GM12878 (cell line): ENCODE measurements around the gene SAC3D1. TPM values are rescaled to one million over a fixed set of nuclear protein-coding genes. Genes with fewer than 3 reads are reported as not detected.
A peak's percentile ranks its signal among the peaks of the same experiment; 100 is the strongest.

Source experiments
- ATAC-seq: fragments of 200-7000 bp; cut with Tn5 transposase; 3 replicates; pipeline ENCODE4 v1.9.1; 2020; ENCODE audit warnings: mild to moderate bottlenecking, moderate library complexity
- BruUV-seq: library from RNA; stranded (reverse); fragments of 400-500 nt; replicated peaks from 2 replicates; lab custom pipeline; 2021; lab: Mats Ljungman, UMichigan
- CTCF ChIA-PET: fragments of 300-600 bp; sonication (Branson Sonifier 250); formaldehyde crosslinking; extraction: SDS; loops from one replicate; lab custom pipeline; 2021; ENCODE audit warnings: inconsistent platforms; lab: Yijun Ruan, JAX
- POLR2A ChIA-PET: fragments of 350-600 bp; formaldehyde crosslinking; extraction: SDS; loops from one replicate; lab custom pipeline; 2021; ENCODE audit warnings: inconsistent platforms; lab: Charles Lee
- RAD21 ChIA-PET: fragments of 300-600 bp; sonication (Branson Sonifier 250); formaldehyde crosslinking; loops from one replicate; lab custom pipeline; 2023; ENCODE audit warnings: antibody characterized with exemption; ENCODE audit not compliant: unreplicated experiment; lab: Charles Lee
- SMC1A ChIA-PET: fragments of 300-600 bp; sonication (Branson Sonifier 250); formaldehyde crosslinking; loops from one replicate; lab custom pipeline; 2023; ENCODE audit not compliant: unreplicated experiment, uncharacterized antibody; lab: Charles Lee
- DNase-seq: peaks from one replicate; pipeline ENCODE4 v3.0.0-alpha.2; 2011; ENCODE audit warnings: low read depth, low spot score
- FAIRE-seq: peaks from 3 replicates; lab custom pipeline; 2011; peaks lifted over from hg19 to GRCh38; lab: Jason Lieb, UNC
- H2AFZ ChIP-seq: 2 replicates; pipeline ENCODE4 v1.6.0; 2011; ENCODE audit warnings: low read depth, low read length, control low read depth; ENCODE audit not compliant: control insufficient read depth
- H3K27ac ChIP-seq: 2 replicates; pipeline ENCODE4 v1.5.1; 2011; ENCODE audit warnings: control low read depth; ENCODE audit not compliant: control insufficient read depth, insufficient read depth
- H3K27me3 ChIP-seq, 2 experiments: replicated peaks in 1 of 2; 2 replicates each; pipeline versions ENCODE4 v1.6.0 to v1.6.1; 2011; ENCODE audit warnings: low read length in 1 of 2; ENCODE audit not compliant: control insufficient read depth in 2 of 2, insufficient read depth in 2 of 2
- H3K36me3 ChIP-seq, 2 experiments: 2 replicates each; pipeline ENCODE4 v1.5.1; 2011; ENCODE audit warnings: low read length in 1 of 2; ENCODE audit not compliant: control insufficient read depth in 2 of 2, insufficient read depth in 2 of 2
- H3K4me1 ChIP-seq: 2 replicates; pipeline ENCODE4 v1.6.1; 2011; ENCODE audit warnings: mild to moderate bottlenecking, low read length, moderate library complexity, mixed read lengths; ENCODE audit not compliant: control insufficient read depth, insufficient read depth
- H3K4me2 ChIP-seq: 2 replicates; pipeline ENCODE4 v1.6.0; 2011; ENCODE audit warnings: control low read depth; ENCODE audit not compliant: control insufficient read depth, insufficient read depth
- H3K4me3 ChIP-seq: fragments of 200-600 bp; sonication (generic); 2 replicates; pipeline ENCODE4 v1.5.1; 2016
- H3K79me2 ChIP-seq: 2 replicates; pipeline ENCODE4 v1.6.0; 2011; ENCODE audit warnings: low read length; ENCODE audit not compliant: control insufficient read depth, insufficient read depth
- H3K9ac ChIP-seq: 2 replicates; pipeline ENCODE4 v1.8.0; 2011; ENCODE audit warnings: low read length, control low read depth, mixed read lengths; ENCODE audit not compliant: control insufficient read depth, insufficient read depth
- H3K9me3 ChIP-seq: replicated peaks from 3 replicates; pipeline ENCODE4 v1.5.1; 2011; ENCODE audit warnings: mild to moderate bottlenecking, low read length; ENCODE audit not compliant: control insufficient read depth, insufficient read depth
- H4K20me1 ChIP-seq: 2 replicates; pipeline ENCODE4 v1.6.0; 2011; ENCODE audit not compliant: control insufficient read depth, insufficient read depth
- ATF2 ChIP-seq: IDR thresholded peaks from 2 replicates; pipeline ENCODE4 v1.6.1; 2012; ENCODE audit warnings: low read length, inconsistent platforms
- BHLHE40 ChIP-seq, 2 experiments: fragments of 450-650 bp in 1 of 2; IDR thresholded peaks; 2 replicates each; pipeline ENCODE4 v1.6.1; 2011 to 2017; ENCODE audit warnings: low read depth in 2 of 2, borderline replicate concordance in 1 of 2, improper control_type of control experiment in 1 of 2, low read length in 1 of 2, mild to moderate bottlenecking in 1 of 2
- CHD2 ChIP-seq: IDR thresholded peaks from 2 replicates; pipeline ENCODE4 v1.6.1; 2011; ENCODE audit warnings: low read depth, low read length, improper control_type of control experiment, borderline replicate concordance
- GABPA ChIP-seq: IDR thresholded peaks from 2 replicates; pipeline ENCODE4 v1.6.1; 2014; ENCODE audit warnings: antibody characterized with exemption, low read depth, mild to moderate bottlenecking, inconsistent platforms
- HDAC2 ChIP-seq: fragments of 200-600 bp; sonication (generic); IDR thresholded peaks from 2 replicates; pipeline ENCODE4 v1.6.1; 2017
- KDM1A ChIP-seq: fragments of 200-600 bp; sonication (generic); IDR thresholded peaks from 2 replicates; pipeline ENCODE4 v1.6.1; 2016; ENCODE audit warnings: borderline replicate concordance
- KLF5 ChIP-seq: fragments of 450-650 bp; IDR thresholded peaks from 2 replicates; pipeline ENCODE4 v1.6.1; 2014; ENCODE audit warnings: mild to moderate bottlenecking; ENCODE audit not compliant: partially characterized antibody
- LARP7 ChIP-seq: fragments of 450-650 bp; IDR thresholded peaks from 2 replicates; pipeline ENCODE4 v1.6.1; 2017; ENCODE audit warnings: mild to moderate bottlenecking
- MEF2B ChIP-seq: fragments of 450-650 bp; IDR thresholded peaks from 2 replicates; pipeline ENCODE4 v1.6.1; 2018; ENCODE audit warnings: mild to moderate bottlenecking, moderate library complexity; ENCODE audit not compliant: partially characterized antibody, poor library complexity, severe bottlenecking
- MTA2 ChIP-seq: fragments of 450-650 bp; IDR thresholded peaks from 2 replicates; pipeline ENCODE4 v1.6.1; 2016; ENCODE audit warnings: low read depth, mild to moderate bottlenecking, moderate library complexity
- NFYB ChIP-seq: IDR thresholded peaks from 2 replicates; pipeline ENCODE4 v1.6.1; 2011; ENCODE audit warnings: low read depth, mild to moderate bottlenecking, low read length, improper control_type of control experiment, moderate library complexity; ENCODE audit not compliant: insufficient read depth
- NRF1 ChIP-seq: conservative IDR thresholded peaks from 2 replicates; pipeline ENCODE4 v1.6.1; 2011; ENCODE audit warnings: mild to moderate bottlenecking, low read depth, low read length, improper control_type of control experiment
- PAX5 ChIP-seq: IDR thresholded peaks from 2 replicates; pipeline ENCODE4 v1.6.1; 2011; ENCODE audit warnings: low read depth, low read length, borderline replicate concordance
- RAD21 ChIP-seq: IDR thresholded peaks from 2 replicates; pipeline ENCODE4 v1.6.1; 2011; ENCODE audit warnings: mild to moderate bottlenecking, low read depth, low read length, moderate library complexity; ENCODE audit not compliant: insufficient read depth
- RBBP5 ChIP-seq: fragments of 200-600 bp; sonication (generic); conservative IDR thresholded peaks from 2 replicates; pipeline ENCODE4 v1.6.1; 2016
- RFX5 ChIP-seq: IDR thresholded peaks from 2 replicates; pipeline ENCODE4 v1.6.1; 2011; ENCODE audit warnings: low read depth, low read length, improper control_type of control experiment
- ZNF207 ChIP-seq: fragments of 450-650 bp; IDR thresholded peaks from 2 replicates; pipeline ENCODE4 v1.6.1; 2014; ENCODE audit warnings: antibody characterized with exemption, mild to moderate bottlenecking, borderline replicate concordance
- WGBS: methylation state at CpG from one replicate; pipeline ENCODE4 v1.1.6; 2016; ENCODE audit warnings: low lambda C conversion rate; ENCODE audit not compliant: insufficient replicate concordance, insufficient coverage; ENCODE audit errors: missing lambda C conversion rate; 5-methylcytosine and 5-hydroxymethylcytosine counted together
- in situ Hi-C: fragments of 300-500 bp; cut with MboI; formaldehyde crosslinking; loops from 9 replicates; pipeline ENCODE4 v1.14.3; 2018; ENCODE audit warnings: mixed read lengths
- intact Hi-C: fragments of 100-400 bp; cut with micrococcal nuclease; formaldehyde crosslinking; loops from one replicate; pipeline ENCODE4 v1.14.2; 2022; ENCODE audit not compliant: unreplicated experiment
- polyA plus RNA-seq, 11 experiments: library from polyadenylated mRNA; depleted of rRNA in 4 of 11; unstranded in 6 of 11; stranded (reverse) in 5 of 11; fragments of >200 nt; fragmentation: Nextera tagmentation in 4 of 11; fragmentation: Illumina TruSeq in 1 of 11; extraction: Ambion mirVana in 4 of 11; extraction: Trizol in 1 of 11; gene quantifications; 1 replicate in 1 of 11; 2 replicates in 10 of 11; pipeline versions ENCODE4 v1.2.1 to v1.2.3, GENCODE V29; 2011 to 2016; ENCODE audit warnings: inconsistent platforms in 2 of 11, missing spikeins in 2 of 11, low read depth in 1 of 11
- total RNA-seq, 4 experiments: library from RNA; depleted of rRNA in 3 of 4; stranded (reverse); fragments of >200 nt in 3 of 4; fragmentation: Illumina TruSeq in 1 of 4; extraction: Trizol in 1 of 4; gene quantifications; 2 replicates each; pipeline versions ENCODE4 v1.2.1 to v1.2.3, GENCODE V29; 2013 to 2021
- TF ChIP-seq, protein P1 (sequence below): IDR thresholded peaks from 2 replicates; pipeline ENCODE4 v1.6.1; 2011; ENCODE audit warnings: borderline replicate concordance, low read depth, mild to moderate bottlenecking, moderate library complexity, mixed read lengths, low read length; ENCODE audit not compliant: insufficient read depth; ENCODE audit errors: extremely low read length
- TF ChIP-seq, protein P2 (sequence below): IDR thresholded peaks from 2 replicates; pipeline ENCODE4 v1.6.1; 2011; ENCODE audit warnings: low read depth, low read length, improper control_type of control experiment, borderline replicate concordance
- TF ChIP-seq, protein P3 (sequence below): IDR thresholded peaks from 2 replicates; pipeline ENCODE4 v1.6.1; 2012; ENCODE audit warnings: low read depth, low read length, improper control_type of control experiment

The SAC3D1 gene
- total and polyA plus RNA-seq, 10 of the 15 experiments (the other 5 are each of a cell fraction or from before 2014, with no cell fraction given) = 0.16 to 44.6 (median 12.1) TPM

DNA sequence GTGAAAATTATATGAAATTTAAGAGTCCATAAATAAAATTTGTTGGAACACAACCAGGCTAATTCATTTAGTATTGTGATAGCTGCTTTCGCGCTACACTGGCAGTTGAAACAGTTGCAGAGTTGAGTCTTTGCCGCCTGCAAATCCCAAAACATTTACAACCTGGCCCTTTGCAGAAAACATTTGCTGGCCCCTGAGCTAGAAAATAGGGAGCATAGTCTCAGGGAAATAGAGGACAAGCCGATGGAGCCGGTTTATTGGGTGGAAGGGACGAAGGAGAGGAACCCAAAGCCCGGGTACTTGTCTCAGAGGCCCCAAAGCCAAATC is 527 bp upstream of the SAC3D1 start:
- in situ Hi-C loops (no loop called here), intact Hi-C loops (loop anchor here (2.0 to 5.0 kb wide), 2 partner anchors 37 to 76 kb away; partner anchors contain the start of gene ZNHIT2)
- Histone ChIP-seq H3K9ac (peak overlapping the region; percentile 61), H2AFZ (peak overlapping the region; percentile 88), H4K20me1 (no peaks in the 10 kb centered on the region), H3K4me3 (peak overlapping the region; percentile 81; the same call in 1 of the 2 replicates), H3K9me3 (no peaks in the 10 kb centered on the region), H3K36me3 (peaks cover 0 to 5% of the 10 kb centered on the region in 2 experiments; a peak in 3 of 4 replicates), H3K27me3 (no peaks in the 10 kb centered on the region), H3K4me2 (peak overlapping the region; percentile 76), H3K4me1 (peaks cover 17% of the 10 kb centered on the region), H3K27ac (peak overlapping the region; percentile 85), H3K79me2 (peaks cover 5% of the 10 kb centered on the region)
- RAD21 ChIA-PET = interaction anchor here (0.8 to 2.6 kb wide), 9 partner anchors 11 to 82 kb away, joined by 3 to 8 read pairs (median 3); partner anchors contain the start of genes ARL2, FAU, MRPL49 and SNX15
- POLR2A ChIA-PET = interaction anchor here (0.6 to 2.6 kb wide), 13 partner anchors 12 to 82 kb away, joined by 3 to 12 read pairs (median 4); partner anchors contain the start of genes ARL2, FAU, MRPL49 and SNX15
- BruUV-seq = no TSS peak
- CTCF ChIA-PET = interaction anchor here (0.5 to 3.3 kb wide), 13 partner anchors 12 to 382 kb away, joined by 3 to 9 read pairs (median 4); partner anchors contain the start of genes ARL2, FAU, MRPL49 and NEAT1
- DNase-seq = no peak
- ATAC-seq = no peak
- no peak for FAIRE-seq
- SMC1A ChIA-PET = interaction anchor here (1.0 to 2.8 kb wide), 8 partner anchors 8 to 71 kb away, joined by 3 to 10 read pairs (median 4); partner anchors contain the start of genes CDCA5, SNX15 and TM7SF2
- WGBS = 20% methylated on average over 7 of the region's 7 CpGs
- TF ChIP-seq CHD2 = no peak
- no peak for TF ChIP-seq GABPA
- TF ChIP-seq ZNF207 = no peak
- TF ChIP-seq, protein P1, sequence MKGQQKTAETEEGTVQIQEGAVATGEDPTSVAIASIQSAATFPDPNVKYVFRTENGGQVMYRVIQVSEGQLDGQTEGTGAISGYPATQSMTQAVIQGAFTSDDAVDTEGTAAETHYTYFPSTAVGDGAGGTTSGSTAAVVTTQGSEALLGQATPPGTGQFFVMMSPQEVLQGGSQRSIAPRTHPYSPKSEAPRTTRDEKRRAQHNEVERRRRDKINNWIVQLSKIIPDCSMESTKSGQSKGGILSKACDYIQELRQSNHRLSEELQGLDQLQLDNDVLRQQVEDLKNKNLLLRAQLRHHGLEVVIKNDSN = no peak
- TF ChIP-seq RFX5 = no peak
- no peak for TF ChIP-seq RAD21
- no peak for TF ChIP-seq MEF2B
- TF ChIP-seq NFYB = no peak
- TF ChIP-seq LARP7 = peak; percentile 8; the same call in 1 of the 2 replicates
- TF ChIP-seq RBBP5 = no peak
- TF ChIP-seq NRF1 = no peak
- TF ChIP-seq BHLHE40 (IDR thresholded peaks at IDR 0.05; ENCODE audit: borderline replicate concordance in 1 of 2, low read depth in 2 of 2, low read length in 1 of 2) = no peak
- TF ChIP-seq HDAC2 = no peak
- no peak for TF ChIP-seq ATF2
- TF ChIP-seq, protein P2, sequence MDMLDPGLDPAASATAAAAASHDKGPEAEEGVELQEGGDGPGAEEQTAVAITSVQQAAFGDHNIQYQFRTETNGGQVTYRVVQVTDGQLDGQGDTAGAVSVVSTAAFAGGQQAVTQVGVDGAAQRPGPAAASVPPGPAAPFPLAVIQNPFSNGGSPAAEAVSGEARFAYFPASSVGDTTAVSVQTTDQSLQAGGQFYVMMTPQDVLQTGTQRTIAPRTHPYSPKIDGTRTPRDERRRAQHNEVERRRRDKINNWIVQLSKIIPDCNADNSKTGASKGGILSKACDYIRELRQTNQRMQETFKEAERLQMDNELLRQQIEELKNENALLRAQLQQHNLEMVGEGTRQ = no peak
- TF ChIP-seq, protein P3, sequence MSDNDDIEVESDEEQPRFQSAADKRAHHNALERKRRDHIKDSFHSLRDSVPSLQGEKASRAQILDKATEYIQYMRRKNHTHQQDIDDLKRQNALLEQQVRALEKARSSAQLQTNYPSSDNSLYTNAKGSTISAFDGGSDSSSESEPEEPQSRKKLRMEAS = no peak
- no peak for TF ChIP-seq KDM1A
- no peak for TF ChIP-seq KLF5
- TF ChIP-seq PAX5 = no peak
- TF ChIP-seq MTA2 = peak; percentile 25; the same call in 1 of the 2 replicates
